Vagina (tissue), 2 donors: ENCODE data around the gene ABLIM2. TPM values are rescaled to one million over a fixed set of nuclear protein-coding genes. Genes with fewer than 3 reads are reported as not detected.

Experiments used
- DNase-seq, 2 donors: peaks; one replicate each; pipeline ENCODE4 v3.0.0-alpha.2; 2017; ENCODE audit errors: extremely low spot score in 2 of 2
- H3K27ac ChIP-seq: fragments of 200-600 bp; sonication (generic); one replicate; pipeline ENCODE4 v1.5.1; 2019
- H3K27me3 ChIP-seq: fragments of 200-600 bp; sonication (generic); one replicate; pipeline ENCODE4 v1.5.1; 2019
- H3K36me3 ChIP-seq, 2 donors: fragments of 200-600 bp; sonication (generic); one replicate each; pipeline ENCODE4 v1.5.1; 2017 to 2019
- H3K4me1 ChIP-seq: fragments of 200-600 bp; sonication (generic); one replicate; pipeline ENCODE4 v1.5.1; 2019
- H3K4me3 ChIP-seq, 2 donors: fragments of 200-600 bp; sonication (generic); 1 replicate in 1 of 2; 2 replicates in 1 of 2; pipeline ENCODE4 v1.5.1; 2016 to 2019
- H3K9me3 ChIP-seq: fragments of 200-600 bp; sonication (generic); one replicate; pipeline ENCODE4 v1.5.1; 2019
- CTCF ChIP-seq, 3 experiments: fragments of 450-650 bp in 2 of 3; fragments of 200-600 bp in 1 of 3; sonication (generic) in 1 of 3; IDR thresholded peaks; one replicate each; pipeline ENCODE4 v1.5.1; 2017 to 2019; ENCODE audit warnings: antibody characterized with exemption in 3 of 3, mild to moderate bottlenecking in 2 of 3, moderate library complexity in 2 of 3
- POLR2A ChIP-seq, 2 donors: fragments of 450-650 bp; IDR thresholded peaks; one replicate each; pipeline ENCODE4 v1.6.1; 2017; ENCODE audit warnings: antibody characterized with exemption in 2 of 2, mild to moderate bottlenecking in 2 of 2, moderate library complexity in 2 of 2
- POLR2AphosphoS5 ChIP-seq, 2 donors: sonication (generic); formaldehyde crosslinking; IDR thresholded peaks; one replicate each; pipeline ENCODE4 v1.9.0; 2017; ENCODE audit warnings: antibody characterized with exemption in 2 of 2, mild to moderate bottlenecking in 2 of 2, low read depth in 1 of 2; ENCODE audit not compliant: insufficient read depth in 1 of 2
- intact Hi-C: fragments of 100-400 bp; cut with DNase I; formaldehyde crosslinking; loops from one replicate; pipeline ENCODE4 v1.15.1; 2023
- total RNA-seq: library from RNA; depleted of rRNA; stranded (reverse); fragments of >200 nt; gene quantifications from one replicate; pipeline ENCODE4 v1.2.3, GENCODE V29; 2016

Gene ABLIM2
- total RNA-seq, 1 donor from 2014 or later = 15.5 TPM

- Histone ChIP-seq H3K27ac (no peak overlapping the region), H3K4me1 (peaks cover 15% of the 10 kb centered on the region), H3K27me3 (no peaks in the 10 kb centered on the region), H3K4me3 (no peak overlapping the region), H3K36me3 (no peaks in the 10 kb centered on the region), H3K9me3 (no peaks in the 10 kb centered on the region)
- intact Hi-C loops = no loop called here
- DNase-seq = no peak
- TF ChIP-seq CTCF (IDR thresholded peaks at IDR 0.05) (no peak), POLR2AphosphoS5 (IDR thresholded peaks at IDR 0.05; ENCODE audit: insufficient read depth in 1 of 2, low read depth in 1 of 2) (no peak), POLR2A (IDR thresholded peaks at IDR 0.05) (no peak)
These were observed 109.5 kb downstream of the ABLIM2 start for GRCh38 chr4:8048856-8049676.

GRCh38 chr4:8047837-8048678 lies 110.6 kb downstream of the ABLIM2 start:
- Histone ChIP-seq H3K36me3 (no peaks in the 10 kb centered on the region), H3K27ac (no peak overlapping the region), H3K4me1 (peaks cover 15% of the 10 kb centered on the region), H3K27me3 (no peaks in the 10 kb centered on the region), H3K9me3 (no peaks in the 10 kb centered on the region), H3K4me3 (no peak overlapping the region)
- TF ChIP-seq POLR2A (IDR thresholded peaks at IDR 0.05) (no peak), POLR2AphosphoS5 (IDR thresholded peaks at IDR 0.05; ENCODE audit: insufficient read depth in 1 of 2, low read depth in 1 of 2) (no peak), CTCF (IDR thresholded peaks at IDR 0.05) (no peak)
- intact Hi-C loops = no loop called here
- no peak for DNase-seq

GRCh38 chr4:8046925-8047541 lies 111.6 kb downstream of the ABLIM2 start:
- DNase-seq = no peak
- intact Hi-C loops = no loop called here
- no peak overlapping the region for H3K27ac ChIP-seq
- TF ChIP-seq POLR2AphosphoS5 (IDR thresholded peaks at IDR 0.05; ENCODE audit: insufficient read depth in 1 of 2, low read depth in 1 of 2) (no peak), POLR2A (IDR thresholded peaks at IDR 0.05) (no peak), CTCF (IDR thresholded peaks at IDR 0.05) (no peak)
- peaks cover 15% of the 10 kb centered on the region for H3K4me1 ChIP-seq
- no peak overlapping the region for H3K4me3 ChIP-seq
- H3K36me3 ChIP-seq = no peaks in the 10 kb centered on the region
- no peaks in the 10 kb centered on the region for H3K9me3 ChIP-seq
- H3K27me3 ChIP-seq = no peaks in the 10 kb centered on the region

GRCh38 chr4:8045909-8046308 lies 112.7 kb downstream of the ABLIM2 start:
- no peak overlapping the region for H3K27ac ChIP-seq
- TF ChIP-seq POLR2A (IDR thresholded peaks at IDR 0.05) = no peak
- TF ChIP-seq POLR2AphosphoS5 (IDR thresholded peaks at IDR 0.05; ENCODE audit: insufficient read depth in 1 of 2, low read depth in 1 of 2) = no peak
- no peak for TF ChIP-seq CTCF (IDR thresholded peaks at IDR 0.05)
- no peaks in the 10 kb centered on the region for H3K27me3 ChIP-seq
- H3K4me1 ChIP-seq = peaks cover 12% of the 10 kb centered on the region
- H3K4me3 ChIP-seq = no peak overlapping the region
- intact Hi-C loops = no loop called here
- DNase-seq = no peak
- H3K36me3 ChIP-seq = no peaks in the 10 kb centered on the region
- no peaks in the 10 kb centered on the region for H3K9me3 ChIP-seq
